Esophagus muscularis mucosa (tissue), 4 donors: ENCODE results near the gene MSANTD1.

Experiments
- EP300 ChIP-seq: sonication (generic); formaldehyde crosslinking; IDR thresholded peaks from one replicate; pipeline ENCODE4 v1.6.1; 2017; ENCODE audit warnings: antibody characterized with exemption
- POLR2AphosphoS5 ChIP-seq, 2 donors: sonication (generic); formaldehyde crosslinking; IDR thresholded peaks; one replicate each; pipeline ENCODE4 v1.6.1; 2017; ENCODE audit warnings: antibody characterized with exemption in 2 of 2
- TF ChIP-seq, protein P1 (sequence below), 3 experiments: fragments of 200-600 bp in 2 of 3; fragments of 450-650 bp in 1 of 3; sonication (generic) in 2 of 3; IDR thresholded peaks; one replicate each; pipeline ENCODE4 v1.5.1; 2017 to 2019; ENCODE audit warnings: antibody characterized with exemption in 3 of 3, mild to moderate bottlenecking in 2 of 3, moderate library complexity in 1 of 3

DNA sequence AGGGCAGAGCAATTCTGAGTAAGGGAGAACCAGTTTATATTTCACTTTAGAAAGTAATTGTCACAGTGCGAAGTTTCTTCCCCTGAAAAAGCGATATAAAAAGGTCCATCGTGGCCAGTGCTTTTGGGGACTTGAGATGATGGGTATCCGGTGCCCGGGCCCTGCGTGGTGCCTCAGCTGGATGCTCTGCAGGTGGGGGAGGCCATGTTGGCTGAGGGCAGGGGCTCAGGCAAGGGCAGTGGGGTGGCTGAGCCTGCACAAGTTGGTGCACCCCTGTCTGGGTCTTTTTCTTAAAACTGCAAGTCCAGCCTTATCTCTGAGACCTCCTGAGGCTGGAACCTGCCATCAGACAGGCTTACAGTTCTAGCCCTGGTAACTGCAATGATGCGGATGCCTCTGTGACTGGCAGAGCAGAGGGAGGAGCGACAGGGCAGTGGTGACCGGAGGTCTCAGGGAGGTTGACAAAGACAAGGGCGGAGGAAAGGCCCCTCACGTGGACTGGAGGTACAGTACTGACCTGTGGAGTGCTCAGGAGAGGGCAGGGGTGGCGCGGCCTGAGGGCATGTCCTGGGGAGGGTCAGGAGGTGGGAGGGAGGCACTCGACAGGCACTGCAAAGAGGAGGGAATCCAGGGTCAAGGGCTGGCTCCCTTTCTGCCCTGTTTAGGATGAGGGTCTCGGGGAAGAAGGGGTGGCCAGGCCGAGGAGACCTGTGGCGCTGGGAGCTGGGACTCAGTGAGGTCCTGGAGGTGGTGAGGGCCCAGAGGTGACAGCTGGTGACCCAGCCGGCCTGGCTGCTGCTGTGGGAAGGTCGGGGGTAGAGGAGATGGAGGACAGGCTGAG lies 45.7 kb downstream of the MSANTD1 start:
- TF ChIP-seq, protein P1, sequence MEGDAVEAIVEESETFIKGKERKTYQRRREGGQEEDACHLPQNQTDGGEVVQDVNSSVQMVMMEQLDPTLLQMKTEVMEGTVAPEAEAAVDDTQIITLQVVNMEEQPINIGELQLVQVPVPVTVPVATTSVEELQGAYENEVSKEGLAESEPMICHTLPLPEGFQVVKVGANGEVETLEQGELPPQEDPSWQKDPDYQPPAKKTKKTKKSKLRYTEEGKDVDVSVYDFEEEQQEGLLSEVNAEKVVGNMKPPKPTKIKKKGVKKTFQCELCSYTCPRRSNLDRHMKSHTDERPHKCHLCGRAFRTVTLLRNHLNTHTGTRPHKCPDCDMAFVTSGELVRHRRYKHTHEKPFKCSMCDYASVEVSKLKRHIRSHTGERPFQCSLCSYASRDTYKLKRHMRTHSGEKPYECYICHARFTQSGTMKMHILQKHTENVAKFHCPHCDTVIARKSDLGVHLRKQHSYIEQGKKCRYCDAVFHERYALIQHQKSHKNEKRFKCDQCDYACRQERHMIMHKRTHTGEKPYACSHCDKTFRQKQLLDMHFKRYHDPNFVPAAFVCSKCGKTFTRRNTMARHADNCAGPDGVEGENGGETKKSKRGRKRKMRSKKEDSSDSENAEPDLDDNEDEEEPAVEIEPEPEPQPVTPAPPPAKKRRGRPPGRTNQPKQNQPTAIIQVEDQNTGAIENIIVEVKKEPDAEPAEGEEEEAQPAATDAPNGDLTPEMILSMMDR (IDR thresholded peaks at IDR 0.05): no peak
- TF ChIP-seq POLR2AphosphoS5 (IDR thresholded peaks at IDR 0.05) (no peak), EP300 (no peak)
